Suprapubic skin (tissue), 4 donors: ENCODE results near the gene SHKBP1. TPM values are rescaled to one million over a fixed set of nuclear protein-coding genes. Genes with fewer than 3 reads are reported as not detected.

Experiments
- DNase-seq, 2 donors: peaks; one replicate each; pipeline ENCODE4 v3.0.0-alpha.2; 2019; ENCODE audit warnings: low spot score in 2 of 2
- H3K27ac ChIP-seq: fragments of 200-600 bp; sonication (generic); one replicate; pipeline ENCODE4 v1.5.1; 2019
- H3K27me3 ChIP-seq: fragments of 200-600 bp; sonication (generic); one replicate; pipeline ENCODE4 v1.5.1; 2019
- H3K36me3 ChIP-seq: fragments of 200-600 bp; sonication (generic); one replicate; pipeline ENCODE4 v1.5.1; 2019
- H3K4me1 ChIP-seq: fragments of 200-600 bp; sonication (generic); one replicate; pipeline ENCODE4 v1.5.1; 2019
- H3K4me3 ChIP-seq: fragments of 200-600 bp; sonication (generic); one replicate; pipeline ENCODE4 v1.5.1; 2019; ENCODE audit warnings: mild to moderate bottlenecking
- H3K9me3 ChIP-seq: fragments of 200-600 bp; sonication (generic); one replicate; pipeline ENCODE4 v1.5.1; 2019
- EP300 ChIP-seq: sonication (generic); formaldehyde crosslinking; IDR thresholded peaks from one replicate; pipeline ENCODE4 v1.6.1; 2017; ENCODE audit warnings: antibody characterized with exemption
- POLR2A ChIP-seq, 2 donors: fragments of 450-650 bp; IDR thresholded peaks; one replicate each; pipeline ENCODE4 v1.6.1; 2017; ENCODE audit warnings: antibody characterized with exemption in 2 of 2, mild to moderate bottlenecking in 2 of 2, moderate library complexity in 2 of 2
- POLR2AphosphoS5 ChIP-seq, 3 donors: sonication (generic); formaldehyde crosslinking; IDR thresholded peaks; one replicate each; pipeline ENCODE4 v1.6.1; 2017; ENCODE audit warnings: antibody characterized with exemption in 3 of 3
- WGBS: methylation state at CpG from one replicate; pipeline ENCODE4 v1.1.5; 2018; 5-methylcytosine and 5-hydroxymethylcytosine counted together
- total RNA-seq, 4 donors: library from RNA; depleted of rRNA; stranded (reverse); fragments of >200 nt; gene quantifications; one replicate each; pipeline ENCODE4 v1.1.0, GENCODE V29; 2016
- TF ChIP-seq, protein P1 (sequence below), 2 donors: fragments of 200-600 bp in 1 of 2; fragments of 450-650 bp in 1 of 2; sonication (generic) in 1 of 2; IDR thresholded peaks; one replicate each; pipeline ENCODE4 v1.5.1; 2016 to 2019; ENCODE audit warnings: antibody characterized with exemption in 2 of 2, mild to moderate bottlenecking in 1 of 2, moderate library complexity in 1 of 2

SHKBP1 gene
- total RNA-seq, 4 donors from 2014 or later = 42.2 to 58.3 (median 51.1) TPM

DNA sequence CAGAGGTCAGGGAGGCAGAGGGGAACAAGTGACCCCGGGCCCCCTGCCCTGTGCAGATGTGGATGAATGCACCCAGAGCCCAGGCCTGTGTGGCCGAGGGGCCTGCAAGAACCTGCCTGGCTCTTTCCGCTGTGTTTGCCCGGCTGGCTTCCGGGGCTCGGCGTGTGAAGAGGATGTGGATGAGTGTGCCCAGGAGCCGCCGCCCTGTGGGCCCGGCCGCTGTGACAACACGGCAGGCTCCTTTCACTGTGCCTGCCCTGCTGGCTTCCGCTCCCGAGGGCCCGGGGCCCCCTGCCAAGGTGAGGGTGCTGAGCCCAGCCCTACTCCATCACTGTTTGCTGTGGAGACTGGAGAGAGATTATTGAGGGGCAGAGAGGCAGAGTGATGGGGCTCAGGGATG is 34.4 kb downstream of the SHKBP1 start:
- WGBS = 40% methylated on average over 4 of the region's 15 CpGs
- H3K9me3 ChIP-seq = no peaks in the 10 kb centered on the region
- no peak for DNase-seq
- H3K27ac ChIP-seq = peak overlapping the region; percentile 83
- TF ChIP-seq EP300 = no peak
- TF ChIP-seq, protein P1, sequence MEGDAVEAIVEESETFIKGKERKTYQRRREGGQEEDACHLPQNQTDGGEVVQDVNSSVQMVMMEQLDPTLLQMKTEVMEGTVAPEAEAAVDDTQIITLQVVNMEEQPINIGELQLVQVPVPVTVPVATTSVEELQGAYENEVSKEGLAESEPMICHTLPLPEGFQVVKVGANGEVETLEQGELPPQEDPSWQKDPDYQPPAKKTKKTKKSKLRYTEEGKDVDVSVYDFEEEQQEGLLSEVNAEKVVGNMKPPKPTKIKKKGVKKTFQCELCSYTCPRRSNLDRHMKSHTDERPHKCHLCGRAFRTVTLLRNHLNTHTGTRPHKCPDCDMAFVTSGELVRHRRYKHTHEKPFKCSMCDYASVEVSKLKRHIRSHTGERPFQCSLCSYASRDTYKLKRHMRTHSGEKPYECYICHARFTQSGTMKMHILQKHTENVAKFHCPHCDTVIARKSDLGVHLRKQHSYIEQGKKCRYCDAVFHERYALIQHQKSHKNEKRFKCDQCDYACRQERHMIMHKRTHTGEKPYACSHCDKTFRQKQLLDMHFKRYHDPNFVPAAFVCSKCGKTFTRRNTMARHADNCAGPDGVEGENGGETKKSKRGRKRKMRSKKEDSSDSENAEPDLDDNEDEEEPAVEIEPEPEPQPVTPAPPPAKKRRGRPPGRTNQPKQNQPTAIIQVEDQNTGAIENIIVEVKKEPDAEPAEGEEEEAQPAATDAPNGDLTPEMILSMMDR (IDR thresholded peaks at IDR 0.05) = peak in 1 of 2 donors; percentile 7
- no peaks in the 10 kb centered on the region for H3K27me3 ChIP-seq
- no peaks in the 10 kb centered on the region for H3K36me3 ChIP-seq
- H3K4me1 ChIP-seq = peaks cover 89% of the 10 kb centered on the region
- H3K4me3 ChIP-seq = no peak overlapping the region

DNA sequence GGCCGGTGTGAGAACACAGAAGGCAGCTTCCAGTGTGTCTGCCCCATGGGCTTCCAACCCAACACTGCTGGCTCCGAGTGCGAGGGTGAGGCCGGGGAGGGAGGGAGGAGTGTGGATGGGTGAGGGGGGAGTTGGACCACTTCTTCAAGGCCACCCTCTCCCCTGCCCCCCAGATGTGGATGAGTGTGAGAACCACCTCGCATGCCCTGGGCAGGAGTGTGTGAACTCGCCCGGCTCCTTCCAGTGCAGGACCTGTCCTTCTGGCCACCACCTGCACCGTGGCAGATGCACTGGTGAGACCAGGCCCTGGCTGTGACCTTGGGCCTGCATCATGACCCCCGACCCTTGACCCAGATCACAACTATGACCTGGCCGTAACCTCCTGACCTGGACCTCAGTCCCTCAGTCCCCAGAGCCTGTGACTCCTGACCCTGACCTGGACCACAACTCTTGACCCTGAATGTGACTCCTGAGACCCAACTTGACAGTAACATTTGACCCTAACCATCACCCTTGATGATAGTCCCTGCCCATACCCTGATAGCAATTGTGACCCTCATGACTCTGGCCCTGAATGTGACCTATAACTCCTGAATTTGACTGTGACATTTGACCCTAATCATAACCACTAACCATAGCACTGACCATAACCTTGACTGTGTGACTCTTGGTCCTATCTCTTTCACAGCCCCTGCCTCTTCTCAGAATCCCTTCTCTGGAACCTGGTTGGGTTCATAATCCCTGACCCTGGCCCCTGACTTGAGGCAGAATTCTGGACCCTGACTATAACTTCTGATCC is 35.4 kb downstream of the SHKBP1 start:
- peaks cover 85% of the 10 kb centered on the region for H3K4me1 ChIP-seq
- H3K27me3 ChIP-seq = no peaks in the 10 kb centered on the region
- peak overlapping the region; percentile 83 for H3K27ac ChIP-seq
- no peak for TF ChIP-seq EP300
- TF ChIP-seq POLR2A (IDR thresholded peaks at IDR 0.05) = no peak
- no peak for TF ChIP-seq POLR2AphosphoS5 (IDR thresholded peaks at IDR 0.05)
- TF ChIP-seq, protein P1 (IDR thresholded peaks at IDR 0.05) = no peak
- H3K4me3 ChIP-seq = no peak overlapping the region
- H3K9me3 ChIP-seq = no peaks in the 10 kb centered on the region
- no peak for DNase-seq
- no peaks in the 10 kb centered on the region for H3K36me3 ChIP-seq
- whole genome bisulfite sequencing = 92% methylated on average over 7 of the region's 10 CpGs

DNA sequence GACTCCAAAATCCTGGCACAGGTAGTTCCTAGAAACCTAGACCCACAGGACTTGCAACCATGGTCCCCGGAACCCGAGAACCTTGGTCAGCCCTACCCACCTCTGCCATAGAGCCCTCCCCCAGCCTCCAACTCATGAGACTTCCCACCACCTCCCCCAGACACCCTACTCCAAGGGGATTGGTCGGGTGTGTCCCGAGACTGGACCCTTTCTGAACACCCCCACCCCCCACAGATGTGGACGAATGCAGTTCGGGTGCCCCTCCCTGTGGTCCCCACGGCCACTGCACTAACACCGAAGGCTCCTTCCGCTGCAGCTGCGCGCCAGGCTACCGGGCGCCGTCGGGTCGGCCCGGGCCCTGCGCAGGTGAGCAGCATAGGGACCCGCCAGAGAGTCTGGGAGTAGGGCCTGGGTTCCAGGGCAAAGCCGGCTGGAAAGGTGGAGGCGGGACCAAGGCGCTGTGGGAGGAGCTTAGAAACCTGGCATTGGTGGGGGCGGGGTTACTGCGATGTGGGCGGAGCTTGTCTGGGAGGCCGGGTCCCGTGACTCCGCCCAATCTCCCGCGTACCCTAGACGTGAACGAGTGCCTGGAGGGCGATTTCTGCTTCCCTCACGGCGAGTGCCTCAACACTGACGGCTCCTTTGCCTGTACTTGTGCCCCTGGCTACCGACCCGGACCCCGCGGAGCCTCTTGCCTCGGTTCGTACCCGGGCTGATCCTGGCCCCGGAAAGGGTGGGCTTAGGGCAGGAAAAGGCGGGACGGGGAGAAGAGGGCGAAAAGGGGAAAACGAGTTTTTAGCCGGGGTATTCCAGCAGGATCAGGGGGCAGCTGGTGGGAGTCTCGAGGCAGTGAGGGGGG is 36.4 kb downstream of the SHKBP1 start:
- Histone ChIP-seq H3K36me3 (no peaks in the 10 kb centered on the region), H3K4me3 (peak overlapping the region; percentile 61), H3K27ac (peak overlapping the region; percentile 85), H3K27me3 (no peaks in the 10 kb centered on the region), H3K4me1 (peaks cover 76% of the 10 kb centered on the region), H3K9me3 (no peaks in the 10 kb centered on the region)
- peak; percentile 88 to 89 for DNase-seq
- WGBS = 44% methylated on average over 31 of the region's 50 CpGs
- TF ChIP-seq, protein P1 (IDR thresholded peaks at IDR 0.05) = no peak
- TF ChIP-seq POLR2AphosphoS5 (IDR thresholded peaks at IDR 0.05) (no peak), POLR2A (IDR thresholded peaks at IDR 0.05) (no peak), EP300 (no peak)

DNA sequence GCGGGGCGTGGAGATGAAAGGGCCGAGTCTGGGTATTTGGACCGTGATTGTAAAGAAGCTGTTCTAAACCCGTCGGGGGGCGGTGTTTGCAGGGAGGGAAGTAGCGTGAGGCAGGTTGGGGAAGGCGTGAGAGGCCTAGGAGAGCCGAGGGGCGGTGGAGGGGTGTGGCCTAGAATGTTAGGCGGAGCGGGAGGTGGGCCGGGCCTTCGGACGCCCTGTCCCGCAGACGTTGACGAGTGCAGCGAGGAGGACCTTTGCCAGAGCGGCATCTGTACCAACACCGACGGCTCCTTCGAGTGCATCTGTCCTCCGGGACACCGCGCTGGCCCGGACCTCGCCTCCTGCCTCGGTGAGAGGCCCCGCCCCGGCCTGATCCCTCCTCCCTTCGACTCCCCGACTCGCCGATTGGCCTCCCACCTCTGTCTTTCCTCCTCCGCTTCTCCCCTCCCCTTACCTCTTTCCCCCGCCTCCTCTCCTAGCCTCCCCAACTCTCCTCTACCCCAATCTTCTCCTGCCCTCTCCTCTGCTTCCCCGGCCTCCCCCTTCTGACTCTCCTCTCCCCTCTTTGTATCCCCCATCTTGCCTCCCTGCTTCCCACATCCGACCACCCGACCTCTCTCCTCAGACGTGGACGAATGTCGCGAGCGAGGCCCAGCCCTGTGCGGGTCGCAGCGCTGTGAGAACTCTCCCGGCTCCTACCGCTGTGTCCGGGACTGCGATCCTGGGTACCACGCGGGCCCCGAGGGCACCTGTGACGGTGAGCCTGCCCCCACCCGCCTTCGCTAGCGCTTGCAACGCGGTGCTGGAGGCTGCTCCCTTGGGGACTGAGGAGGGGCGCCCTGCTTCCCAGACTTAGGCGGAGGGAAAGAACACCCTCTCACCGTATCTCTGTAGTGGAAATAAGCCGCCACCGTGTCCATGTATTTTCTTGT is 37.3 kb downstream of the SHKBP1 start:
- DNase-seq = peak; percentile 91 to 94
- Histone ChIP-seq H3K36me3 (peaks cover 3% of the 10 kb centered on the region), H3K27ac (peak overlapping the region; percentile 85), H3K4me3 (peak overlapping the region; percentile 61), H3K4me1 (peaks cover 72% of the 10 kb centered on the region), H3K9me3 (no peaks in the 10 kb centered on the region), H3K27me3 (no peaks in the 10 kb centered on the region)
- TF ChIP-seq POLR2A (IDR thresholded peaks at IDR 0.05) = no peak
- TF ChIP-seq, protein P1 (IDR thresholded peaks at IDR 0.05) = no peak
- TF ChIP-seq EP300 = no peak
- no peak for TF ChIP-seq POLR2AphosphoS5 (IDR thresholded peaks at IDR 0.05)
- WGBS = 4% methylated on average over 55 of the region's 67 CpGs
